C4-2B (cell line): Measurements from ENCODE around the gene TP53I3.

Experiments used
- ZFX ChIP-seq: fragments of 450-650 bp; IDR thresholded peaks from 2 replicates; pipeline ENCODE4 v1.6.1; 2017
- TF ChIP-seq, protein P1 (sequence below): fragments of 450-650 bp; conservative IDR thresholded peaks from 2 replicates; pipeline ENCODE4 v1.5.1; 2017; ENCODE audit warnings: mild to moderate bottlenecking

DNA sequence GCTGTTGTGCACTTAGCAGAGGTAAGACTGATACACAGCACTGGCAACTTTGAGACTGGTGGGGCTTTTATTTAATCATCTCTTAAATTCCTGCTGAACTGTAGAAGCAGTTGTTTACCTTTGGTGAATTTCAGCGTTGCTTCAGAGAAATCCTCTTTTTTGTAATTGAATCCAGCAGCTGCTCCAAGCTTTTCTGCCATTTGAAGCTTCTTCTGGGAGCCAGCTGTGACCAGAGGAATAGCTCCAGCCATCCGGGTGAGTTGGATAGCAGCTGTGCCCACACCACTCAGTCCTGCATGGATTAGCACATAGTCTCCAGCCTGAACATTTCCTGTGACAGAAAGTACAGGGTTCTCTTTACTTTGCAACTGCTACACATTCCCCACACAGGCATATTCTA lies 3.9 kb downstream of the TP53I3 start:
- TF ChIP-seq, protein P1, sequence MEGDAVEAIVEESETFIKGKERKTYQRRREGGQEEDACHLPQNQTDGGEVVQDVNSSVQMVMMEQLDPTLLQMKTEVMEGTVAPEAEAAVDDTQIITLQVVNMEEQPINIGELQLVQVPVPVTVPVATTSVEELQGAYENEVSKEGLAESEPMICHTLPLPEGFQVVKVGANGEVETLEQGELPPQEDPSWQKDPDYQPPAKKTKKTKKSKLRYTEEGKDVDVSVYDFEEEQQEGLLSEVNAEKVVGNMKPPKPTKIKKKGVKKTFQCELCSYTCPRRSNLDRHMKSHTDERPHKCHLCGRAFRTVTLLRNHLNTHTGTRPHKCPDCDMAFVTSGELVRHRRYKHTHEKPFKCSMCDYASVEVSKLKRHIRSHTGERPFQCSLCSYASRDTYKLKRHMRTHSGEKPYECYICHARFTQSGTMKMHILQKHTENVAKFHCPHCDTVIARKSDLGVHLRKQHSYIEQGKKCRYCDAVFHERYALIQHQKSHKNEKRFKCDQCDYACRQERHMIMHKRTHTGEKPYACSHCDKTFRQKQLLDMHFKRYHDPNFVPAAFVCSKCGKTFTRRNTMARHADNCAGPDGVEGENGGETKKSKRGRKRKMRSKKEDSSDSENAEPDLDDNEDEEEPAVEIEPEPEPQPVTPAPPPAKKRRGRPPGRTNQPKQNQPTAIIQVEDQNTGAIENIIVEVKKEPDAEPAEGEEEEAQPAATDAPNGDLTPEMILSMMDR = no peak
- TF ChIP-seq ZFX = no peak
